NCI-H2227 (cell line): Measurements from ENCODE around the gene INSIG1.

Experiments
- DNase-seq: peaks from one replicate; lab custom pipeline; 2025; ENCODE audit not compliant: unreplicated experiment; lab: John Stamatoyannopoulos, UW

INSIG1 gene

DNA sequence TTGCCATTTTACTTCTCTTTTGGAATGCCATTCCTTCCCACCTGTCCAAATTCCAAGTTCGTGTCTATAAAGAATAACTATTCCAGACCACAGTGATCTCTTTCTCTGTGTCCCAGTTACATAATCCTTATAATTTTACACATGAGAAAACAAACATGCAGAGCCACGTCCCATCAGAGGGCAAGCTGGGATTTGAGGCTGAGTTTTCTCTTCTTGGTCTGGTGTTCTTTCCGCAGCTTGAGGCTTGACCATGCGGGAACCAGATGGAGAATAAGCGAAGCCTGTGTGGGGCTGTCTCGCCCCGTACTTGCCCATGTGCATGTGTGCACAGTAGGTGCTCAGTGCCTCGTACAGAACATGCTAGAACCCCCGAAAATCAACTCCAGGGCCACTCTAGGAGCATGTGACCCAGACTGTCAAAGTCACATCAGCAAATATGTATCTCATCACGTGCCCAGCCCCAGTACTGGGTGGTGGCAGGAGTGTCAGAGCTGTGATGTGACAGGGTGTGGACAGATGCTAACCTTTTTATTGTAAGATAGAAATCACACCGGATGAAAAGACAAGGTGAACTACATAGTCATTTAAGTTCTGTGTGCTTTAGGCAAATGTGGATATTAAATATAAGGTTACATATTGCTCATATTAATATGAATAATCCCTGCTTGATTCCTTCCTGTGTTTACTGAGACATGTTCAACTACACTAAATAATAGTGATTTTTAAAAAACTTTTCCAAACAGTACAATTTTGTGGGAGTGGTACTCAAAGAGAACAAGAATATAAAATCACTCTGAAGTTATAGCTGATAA lies 3.2 kb downstream of the INSIG1 start:
- no peak for DNase-seq

DNA sequence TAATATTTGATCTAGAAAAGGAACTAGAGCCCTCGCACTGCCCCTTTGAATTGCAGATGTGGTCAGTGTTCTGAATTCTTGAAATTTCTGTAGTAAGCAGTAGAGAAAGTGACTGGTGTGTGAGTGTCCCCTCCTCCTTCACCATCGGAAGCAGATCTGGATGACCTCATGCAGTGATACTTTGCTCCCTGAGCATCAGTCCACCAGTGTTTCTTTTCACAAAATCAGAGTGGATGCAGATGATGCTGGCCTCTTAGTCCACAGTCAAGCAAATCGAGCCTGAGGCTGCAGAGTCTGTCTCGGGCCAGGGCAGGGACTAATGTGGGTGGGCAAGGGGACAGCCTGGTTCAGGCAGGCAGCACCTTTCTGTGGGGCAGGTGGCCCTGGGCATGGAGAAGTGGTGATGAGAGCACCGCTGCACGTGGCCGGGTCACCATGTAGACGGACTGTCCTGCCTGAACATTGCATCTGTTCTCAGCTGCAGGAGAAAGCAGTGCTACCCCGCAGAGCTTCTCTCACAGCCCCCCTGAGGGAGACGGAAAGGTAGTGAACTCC lies 5.4 kb downstream of the INSIG1 start:
- no peak for DNase-seq

DNA sequence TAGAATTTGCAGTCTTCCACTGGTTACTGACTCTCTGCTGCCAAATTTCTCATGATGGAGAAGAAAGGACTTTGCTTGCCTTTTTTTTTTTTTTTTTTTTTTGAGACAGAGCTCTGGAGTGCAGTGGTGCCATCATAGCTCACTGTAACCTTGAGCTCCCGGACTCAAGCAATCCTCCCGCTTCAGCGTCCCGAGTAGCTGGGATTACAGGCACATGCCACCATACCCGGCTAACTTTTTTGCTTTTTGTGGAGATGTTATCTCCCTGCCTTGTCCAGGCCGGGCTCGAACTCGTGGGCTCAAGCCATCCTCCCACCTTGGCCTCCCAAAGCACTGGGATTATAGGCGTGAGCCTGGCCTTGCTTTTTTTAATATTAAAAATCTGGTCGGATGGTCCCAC lies 6.2 kb downstream of the INSIG1 start:
- DNase-seq, result no peak

DNA sequence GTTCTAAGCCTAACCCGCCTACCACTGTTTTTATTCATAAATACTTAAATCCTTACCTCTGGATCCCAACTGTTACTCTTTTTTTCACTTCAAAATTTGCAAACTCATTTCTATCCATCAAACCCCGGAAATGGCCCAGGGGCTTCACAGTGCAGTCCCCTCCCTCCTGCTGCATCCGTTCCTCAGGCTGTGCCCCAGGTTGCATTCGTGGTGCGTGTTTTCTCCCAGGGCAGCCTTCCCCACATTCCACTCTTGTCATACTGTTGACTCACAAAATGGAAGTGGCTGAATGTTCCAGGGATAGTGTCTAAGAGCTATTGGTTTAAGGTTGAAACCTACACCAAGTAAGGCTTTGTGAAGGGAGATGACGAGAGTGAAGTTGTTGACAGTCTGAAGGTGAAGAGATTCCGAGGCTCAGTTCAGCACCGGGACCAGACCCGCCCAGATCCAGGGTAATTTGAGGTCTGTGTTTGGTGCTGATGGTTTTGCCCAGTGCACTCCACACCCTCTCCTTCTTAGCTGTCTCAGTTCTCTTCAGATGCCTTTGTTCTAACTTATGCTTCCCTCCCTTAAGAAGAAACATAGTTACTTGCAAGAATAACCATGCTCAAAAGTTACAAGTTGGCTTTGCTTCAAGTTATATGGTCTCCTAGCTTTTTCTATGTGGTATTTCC lies 7.7 kb downstream of the INSIG1 start:
- DNase-seq, result no peak

DNA sequence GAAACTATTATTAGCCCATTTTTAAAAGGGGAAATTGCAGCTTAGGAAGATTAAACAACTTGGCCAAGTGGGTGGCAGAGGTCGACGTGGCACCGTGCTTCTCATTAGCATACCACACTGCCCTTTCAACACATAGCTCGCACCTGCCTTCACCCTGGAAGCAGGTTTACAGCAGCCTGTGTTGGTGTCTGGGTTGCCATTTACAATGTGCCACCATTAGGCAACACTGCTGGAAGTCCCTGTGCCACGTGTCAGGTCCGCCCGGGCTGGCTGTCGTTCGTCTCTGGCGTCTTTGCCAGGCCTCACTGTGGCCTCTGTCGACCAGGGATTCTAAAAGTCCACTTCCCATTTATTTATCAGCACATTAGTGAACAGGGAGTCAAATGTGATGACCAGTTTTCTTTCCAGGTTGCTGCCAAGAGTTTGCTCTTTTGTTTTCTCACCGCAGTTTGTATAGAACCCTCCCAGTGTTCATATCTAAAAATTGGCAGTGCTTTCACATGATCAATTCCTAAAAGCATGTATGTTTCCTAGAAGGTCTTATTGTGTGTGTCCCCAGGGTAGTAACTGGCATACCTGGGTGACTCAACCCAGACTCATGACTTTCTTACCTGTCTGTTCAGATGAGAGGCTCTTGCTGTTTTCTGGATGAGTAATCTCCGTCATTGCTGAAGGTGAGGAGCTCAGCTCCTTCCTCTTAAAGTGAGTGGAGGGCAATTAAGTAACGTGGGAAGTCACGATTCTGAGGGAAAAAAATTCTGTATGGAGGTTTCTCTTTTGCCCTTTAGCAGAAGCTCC lies 9.2 kb downstream of the INSIG1 start:
- DNase-seq, result no peak

DNA sequence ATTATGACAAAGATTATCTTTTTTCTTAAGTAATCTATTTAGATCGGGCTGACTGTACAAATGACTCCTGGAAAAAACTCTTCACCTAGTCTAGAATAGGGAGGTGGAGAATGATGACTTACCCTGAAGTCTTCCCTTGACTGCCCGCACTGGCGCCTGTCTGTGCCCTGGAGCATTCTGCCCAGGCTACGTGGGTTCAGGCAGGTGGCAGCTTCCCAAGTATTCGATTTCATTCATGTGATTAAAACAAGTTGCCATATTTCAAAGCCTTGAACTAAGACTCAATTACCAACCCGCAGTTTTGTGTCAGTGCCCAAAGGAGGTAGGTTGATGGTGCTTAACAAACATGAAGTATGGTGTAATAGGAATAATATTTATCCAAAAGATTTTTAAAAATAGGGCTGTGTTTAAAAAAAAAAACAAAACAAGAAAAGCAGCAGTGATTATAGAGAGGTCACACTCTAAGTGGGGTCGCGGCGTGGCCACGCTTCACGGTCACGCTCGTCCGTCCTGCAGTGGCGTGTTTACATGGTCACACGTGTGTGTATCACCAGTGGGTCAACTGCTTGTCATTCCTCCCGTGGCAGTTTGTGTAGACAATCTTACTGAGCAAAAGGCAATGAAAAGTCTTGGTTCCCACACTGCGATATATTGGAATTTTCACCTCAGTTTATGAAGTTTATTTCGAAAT lies 10.8 kb downstream of the INSIG1 start:
- DNase-seq, result no peak

DNA sequence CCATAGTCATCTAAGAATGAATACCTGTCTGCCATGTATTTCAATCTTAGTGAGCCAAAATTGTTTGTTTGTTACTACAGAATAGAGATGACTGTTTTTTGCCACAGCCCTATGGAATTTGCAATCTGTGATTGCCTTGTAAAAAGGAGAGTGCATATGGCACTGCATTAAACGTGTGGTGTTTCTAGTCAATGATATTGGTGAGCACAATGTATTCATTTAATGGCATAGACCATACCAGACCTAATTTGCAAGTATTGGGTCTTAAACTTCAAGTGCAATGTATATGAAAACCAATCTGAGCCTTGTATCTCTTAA lies 11.3 kb downstream of the INSIG1 start:
- DNase-seq, result no peak

DNA sequence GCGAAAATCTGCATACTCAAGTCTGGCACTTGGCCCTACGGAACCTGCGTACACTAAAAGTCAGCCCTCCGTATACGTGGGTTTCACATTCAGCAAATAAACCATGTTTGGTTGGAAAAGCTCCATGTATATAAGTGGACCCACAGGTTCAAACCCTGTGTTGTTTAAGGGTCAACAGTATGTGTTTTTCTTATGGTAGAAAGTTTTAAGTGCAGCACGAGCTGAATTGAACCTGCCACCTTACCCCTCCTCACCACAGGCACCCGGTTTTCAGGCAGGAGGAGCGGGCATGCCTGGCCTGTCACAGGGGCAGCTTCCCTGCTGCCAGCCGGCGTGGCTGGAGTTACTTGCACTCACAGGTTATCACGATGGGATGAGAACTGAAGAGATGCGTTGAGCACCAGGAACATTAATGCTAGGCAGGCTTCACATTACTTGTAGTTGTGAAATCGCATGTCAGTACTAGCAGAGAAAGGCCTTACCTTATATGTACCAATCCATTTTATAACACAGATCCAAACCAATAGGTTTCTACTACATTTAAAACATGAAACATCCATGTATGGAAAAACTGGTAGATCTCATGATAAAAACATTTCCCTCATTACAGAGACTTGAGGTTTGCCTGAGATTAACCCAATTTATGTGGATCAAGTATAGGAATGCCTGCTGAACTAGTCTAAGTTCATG lies 12.9 kb downstream of the INSIG1 start:
- no peak for DNase-seq

DNA sequence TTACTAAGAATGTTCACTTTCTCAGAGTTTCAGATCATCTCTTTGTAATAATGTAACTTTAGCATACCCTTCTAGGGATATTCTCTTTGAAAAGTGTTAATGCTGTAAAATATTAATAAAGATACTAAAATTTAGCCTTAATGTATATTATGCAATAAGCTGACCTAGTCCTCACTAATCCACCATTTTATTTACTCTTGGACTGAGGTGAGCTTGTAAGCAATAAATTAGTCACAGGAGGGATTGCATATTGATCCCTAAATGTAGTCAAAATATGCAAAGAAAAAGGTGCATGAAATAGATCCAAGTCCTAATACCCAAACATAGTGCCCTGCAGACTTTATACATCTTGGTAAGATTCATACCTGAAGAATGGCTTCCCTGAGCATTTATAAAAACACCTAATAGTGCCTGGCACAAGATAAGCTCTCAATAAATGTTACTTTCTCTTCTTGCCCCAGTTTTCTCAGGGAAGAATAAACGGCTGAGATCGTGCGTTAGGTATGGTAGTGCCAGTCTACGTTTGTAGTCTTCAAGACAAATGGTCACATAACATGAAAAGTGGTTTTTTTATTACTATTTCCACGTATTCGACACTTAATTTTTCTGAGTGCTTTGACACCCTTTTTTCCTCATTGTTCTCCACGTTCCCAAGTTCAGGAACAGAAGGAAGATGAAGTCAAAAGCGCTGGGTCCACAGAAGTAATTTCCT lies 14.3 kb downstream of the INSIG1 start:
- DNase-seq, result no peak

DNA sequence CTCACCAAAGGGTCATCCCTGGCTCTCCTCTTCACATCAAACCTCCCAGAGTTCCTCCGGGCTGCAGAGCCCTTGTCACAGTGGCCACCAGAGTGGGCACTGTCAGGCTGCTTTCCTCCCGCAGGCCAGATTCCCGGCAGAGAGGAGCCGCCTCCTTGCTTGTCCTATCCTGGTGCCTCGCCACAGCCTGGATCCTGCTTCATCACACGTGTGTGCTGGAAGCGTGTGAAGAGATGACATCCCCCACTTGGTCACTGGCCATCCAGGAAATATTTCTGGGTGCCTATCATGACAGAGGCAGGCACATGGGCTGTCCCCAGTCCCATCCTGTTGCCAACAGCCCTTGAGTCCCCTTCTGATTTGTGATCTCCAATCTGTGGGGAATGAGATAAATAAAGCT lies 15.0 kb downstream of the INSIG1 start:
- DNase-seq, result no peak

DNA sequence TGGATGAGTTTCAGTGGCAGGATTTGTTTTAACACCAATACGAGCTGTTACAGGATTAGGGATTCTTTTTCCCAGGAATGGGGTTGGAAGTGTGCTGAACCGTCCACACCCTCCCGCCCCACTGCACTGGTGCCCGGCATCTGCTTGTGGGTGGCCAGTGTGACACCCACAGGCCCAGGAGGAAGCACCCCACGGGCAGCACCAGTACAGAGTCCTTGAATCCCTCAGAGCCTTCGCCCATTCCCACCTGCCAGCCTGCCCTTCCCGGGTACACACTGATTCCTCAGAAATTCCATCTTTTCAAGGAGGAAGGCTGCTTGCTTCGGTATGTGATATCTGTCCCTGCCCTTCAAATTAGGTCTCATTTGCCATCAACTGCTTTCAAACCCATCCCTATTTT lies 15.4 kb downstream of the INSIG1 start:
- DNase-seq, result no peak

DNA sequence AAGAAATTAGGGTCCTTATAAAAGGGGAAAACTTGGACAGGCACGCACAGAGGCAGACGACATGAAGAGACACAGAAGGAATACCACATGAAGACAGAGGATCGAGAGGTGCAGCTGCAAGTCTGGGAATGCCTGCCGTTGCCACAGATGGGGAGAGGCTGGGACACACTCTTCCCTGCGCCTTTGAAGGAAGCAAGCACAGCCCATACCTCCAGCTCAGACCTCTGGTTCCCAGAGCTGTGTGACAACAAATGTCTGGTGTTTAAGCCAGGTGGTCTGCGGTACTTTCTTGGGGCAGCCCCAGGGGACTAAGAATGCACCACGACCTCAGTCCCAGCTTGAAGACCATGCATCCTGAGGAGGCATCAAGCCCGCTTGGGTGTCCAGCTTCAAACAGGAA lies 18.3 kb downstream of the INSIG1 start:
- no peak for DNase-seq

DNA sequence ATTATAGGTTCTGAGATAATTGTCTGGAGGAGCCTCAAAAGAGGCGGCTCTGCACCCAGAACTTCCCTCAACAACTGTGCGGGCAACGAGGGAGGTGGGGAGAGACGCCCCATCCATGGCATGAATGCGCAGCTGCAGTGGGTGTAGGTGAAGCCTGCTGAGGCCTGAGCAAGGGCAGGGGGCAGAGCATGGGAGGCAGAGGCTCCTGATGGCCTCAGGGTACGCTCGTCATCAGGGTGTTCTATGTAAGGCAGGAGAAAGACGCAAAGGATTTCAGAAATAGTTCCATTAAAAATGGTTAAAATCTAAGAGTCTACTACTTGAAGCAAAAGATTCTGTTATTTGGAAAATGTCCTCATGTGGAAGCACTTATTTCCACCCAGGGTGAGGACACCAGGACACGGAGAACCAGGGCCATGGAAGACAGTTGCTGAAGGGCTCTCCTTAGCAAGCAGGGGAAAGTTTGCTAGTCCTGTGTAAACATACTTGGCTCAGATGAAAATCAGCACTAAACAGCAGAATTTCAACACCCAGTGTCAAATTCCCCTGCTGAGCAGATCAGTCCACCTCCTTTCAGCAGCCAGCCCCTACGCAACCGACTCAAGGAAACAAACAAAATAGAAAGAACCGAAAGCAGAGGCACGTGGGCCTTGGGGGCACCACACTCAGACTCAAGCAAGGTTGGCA lies 18.9 kb downstream of the INSIG1 start:
- DNase-seq, result no peak

DNA sequence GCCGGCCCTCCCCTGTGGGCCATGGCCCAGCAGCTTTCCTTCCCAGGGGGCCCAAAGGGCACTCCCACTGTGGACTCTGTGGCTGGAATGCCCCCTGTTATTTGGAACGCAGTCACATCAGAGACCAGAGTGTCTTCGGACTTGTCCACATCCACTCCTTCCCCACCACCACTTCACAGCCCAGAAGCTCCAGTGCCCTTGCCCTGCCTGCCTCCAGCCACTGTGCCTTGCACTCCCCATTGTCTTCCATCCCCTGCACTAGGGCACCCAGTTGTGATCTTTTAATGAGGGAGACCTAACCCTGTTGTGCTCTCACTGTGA lies 19.4 kb downstream of the INSIG1 start:
- no peak for DNase-seq

DNA sequence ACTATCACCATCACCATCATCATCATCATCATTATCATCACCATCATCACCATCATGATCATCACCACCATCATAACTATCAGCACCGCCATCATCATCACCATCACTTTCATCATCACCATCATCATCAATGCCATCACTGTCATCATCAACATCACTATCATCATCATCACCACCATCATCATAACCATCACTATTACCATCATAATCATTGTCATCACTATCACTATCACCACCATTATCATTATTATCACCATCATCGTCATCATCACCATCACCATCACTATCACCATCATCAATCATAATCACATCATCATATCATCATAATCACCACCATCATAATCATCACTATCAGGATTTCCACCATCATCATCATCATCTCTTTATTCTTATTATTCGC lies 20.6 kb downstream of the INSIG1 start:
- DNase-seq, result no peak

DNA sequence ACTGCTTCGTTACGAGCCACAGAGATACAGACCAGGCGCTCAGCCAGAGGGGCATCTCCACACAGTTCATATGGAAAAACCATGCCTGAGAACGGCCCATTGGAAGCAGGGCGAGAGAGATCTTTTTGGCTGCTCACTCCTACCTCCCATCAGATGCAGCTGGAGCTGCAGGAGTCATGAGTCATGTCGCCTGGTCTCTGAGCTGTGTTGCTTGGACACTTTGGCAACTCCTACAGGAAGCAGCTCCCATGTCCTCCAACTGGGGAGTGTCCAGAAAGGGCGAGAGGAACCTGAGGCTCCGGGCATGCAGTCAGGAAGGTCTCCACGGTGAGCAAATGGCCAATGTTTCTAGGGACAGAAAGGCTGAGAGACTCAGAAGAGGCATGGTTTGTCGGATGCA lies 24.9 kb downstream of the INSIG1 start:
- no peak for DNase-seq

DNA sequence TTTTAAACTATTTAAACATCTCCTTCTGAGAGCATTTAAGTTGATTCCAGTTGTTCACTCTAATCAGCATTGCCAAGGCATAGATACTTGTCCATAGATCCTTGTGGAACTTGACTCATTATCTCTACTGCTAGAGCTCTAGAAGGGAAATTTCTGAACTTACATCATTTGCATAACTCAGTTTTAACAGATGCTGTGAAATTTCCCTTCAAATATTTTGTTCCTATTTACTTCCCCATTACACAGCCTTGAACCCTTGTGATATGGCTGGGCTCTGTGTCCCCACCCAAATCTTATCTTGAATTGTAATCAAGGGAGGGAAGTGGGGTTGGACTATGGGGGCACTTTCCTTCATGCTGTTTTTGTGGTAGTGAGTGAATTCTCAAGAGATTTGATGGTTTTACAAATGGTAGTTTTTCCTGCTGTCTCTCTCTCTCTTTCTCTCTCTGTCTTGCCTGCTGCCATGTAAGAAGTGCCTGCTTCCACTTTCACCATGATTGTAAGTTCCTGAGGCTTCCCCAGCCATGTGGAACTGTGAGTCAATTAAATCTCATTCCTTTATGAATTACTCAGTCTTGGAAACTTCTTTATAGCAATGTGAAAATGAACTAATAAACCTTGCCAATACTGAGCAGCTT lies 25.4 kb downstream of the INSIG1 start:
- DNase-seq, result no peak

DNA sequence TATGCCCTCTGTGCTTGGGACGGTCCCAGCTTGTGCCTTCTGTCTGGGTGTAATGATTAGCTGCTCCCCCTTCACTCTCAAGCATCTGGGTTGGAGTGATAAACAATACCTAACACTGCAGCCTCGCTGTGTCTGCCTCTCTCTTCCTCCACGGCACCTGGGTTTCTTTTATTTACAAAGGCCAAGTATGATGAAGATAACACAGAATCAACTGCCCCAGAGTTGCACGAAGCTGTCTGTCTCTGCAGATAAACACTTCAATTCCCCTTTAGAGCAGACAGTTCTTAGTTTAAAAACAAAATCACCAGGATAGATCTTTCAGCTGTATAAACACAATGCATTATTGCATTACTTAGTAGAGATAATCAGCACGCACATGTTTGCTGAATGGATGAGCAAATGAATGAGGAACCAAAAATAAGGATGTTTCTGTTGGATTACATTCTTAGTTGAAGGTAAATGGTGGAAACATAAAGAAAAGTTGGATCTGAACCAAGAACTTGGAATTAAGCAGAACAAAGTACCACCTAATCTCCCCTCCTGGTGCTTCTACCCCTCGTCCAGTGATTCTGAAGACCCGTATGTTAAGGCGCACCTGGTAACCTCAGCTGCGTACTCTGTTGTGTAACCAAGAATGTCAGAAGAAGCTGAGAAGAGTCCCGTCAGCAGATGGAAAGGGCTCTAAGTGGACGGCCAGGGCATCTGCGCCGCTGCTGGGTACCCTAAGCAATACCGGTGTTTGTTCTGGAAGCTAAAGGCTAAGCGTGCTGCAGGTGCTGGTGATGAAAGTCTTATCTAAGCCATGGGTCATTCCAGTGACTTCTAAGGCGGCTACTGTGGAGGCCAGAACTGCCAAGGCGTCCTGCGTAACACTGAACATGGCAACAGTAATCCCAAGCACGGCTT lies 26.6 kb downstream of the INSIG1 start:
- DNase-seq, result no peak
